HS-5 (cell line): ENCODE results near the gene RPAIN.

ENCODE experiments used
- DNase-seq: peaks from one replicate; pipeline ENCODE4 v3.0.0-alpha.2; 2012; ENCODE audit warnings: low read depth

RPAIN gene

GRCh38 chr17:5419959-5420653 lies at the start of gene RPAIN:
Gene RPAIN (plus strand): TSS chr17:5420182. CDS start chr17:5420211, 29 bp downstream.
- no peak for DNase-seq

DNA sequence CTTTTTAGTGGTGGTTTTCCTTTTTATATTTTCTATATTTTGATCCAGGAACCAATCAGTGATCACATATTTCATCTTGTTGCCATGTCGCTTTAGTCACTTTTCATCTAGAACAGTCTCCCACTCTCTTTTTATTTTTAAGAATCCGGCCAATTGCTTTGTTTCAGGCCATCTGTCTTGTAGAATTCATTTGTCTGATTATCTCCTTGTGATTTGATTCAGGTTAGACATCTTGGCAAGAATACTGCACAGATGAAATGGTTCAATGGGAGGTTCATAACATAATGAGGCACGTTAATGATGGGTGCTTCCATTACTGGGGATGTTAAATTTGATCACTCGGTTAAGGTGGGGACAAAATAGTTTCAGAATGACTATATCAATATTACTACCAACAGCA lies 49.6 kb upstream of the RPAIN start:
- DNase-seq, result no peak

DNA sequence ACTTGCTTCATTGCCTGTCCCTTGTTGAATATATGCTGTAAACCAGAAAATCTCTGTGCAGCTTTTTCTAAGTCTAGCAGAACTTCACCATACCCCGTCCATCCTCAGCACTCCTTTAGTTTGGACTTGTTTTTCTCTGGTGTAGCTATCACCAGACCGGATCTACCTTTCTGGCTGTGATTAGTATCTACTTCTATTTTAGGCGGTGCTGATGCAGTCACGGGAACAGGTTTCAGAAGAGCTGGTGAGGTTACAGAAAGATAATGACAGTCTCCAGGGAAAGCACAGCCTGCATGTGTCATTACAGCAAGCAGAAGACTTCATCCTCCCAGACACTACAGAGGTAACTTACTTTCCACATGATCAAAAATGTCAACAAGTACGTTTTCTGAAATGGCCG lies 46.9 kb upstream of the RPAIN start:
- no peak for DNase-seq

DNA sequence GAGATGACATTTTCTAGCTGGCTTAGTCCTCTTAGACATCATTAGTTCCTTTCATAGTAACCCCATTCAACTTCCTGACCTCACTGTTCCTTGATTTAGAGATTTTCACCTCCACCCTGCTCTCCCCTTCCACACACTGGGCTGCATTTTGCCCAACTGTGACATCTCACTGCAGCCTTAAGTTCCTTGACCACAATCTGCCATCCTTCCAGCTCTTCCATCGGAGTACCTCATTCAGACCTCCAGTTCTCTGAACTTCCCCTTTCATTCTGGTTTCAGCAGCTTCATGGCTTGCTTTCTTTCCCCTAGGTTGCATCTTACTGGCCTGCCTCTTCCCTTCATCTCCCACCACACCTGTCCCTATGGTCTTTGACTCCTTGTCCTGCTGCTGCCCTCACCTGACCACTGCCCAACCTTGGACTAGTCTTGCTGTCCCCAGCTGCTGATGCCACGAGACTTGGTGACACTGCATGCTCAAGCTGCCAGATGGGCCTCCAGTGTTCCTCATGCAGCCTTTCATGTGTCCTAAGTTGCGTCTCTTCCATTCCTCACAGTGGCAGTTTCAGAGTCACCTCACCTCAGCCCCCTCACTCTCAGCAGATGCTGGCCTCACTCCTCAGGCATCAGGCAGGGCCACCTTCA lies 41.3 kb upstream of the RPAIN start:
- no peak for DNase-seq

DNA sequence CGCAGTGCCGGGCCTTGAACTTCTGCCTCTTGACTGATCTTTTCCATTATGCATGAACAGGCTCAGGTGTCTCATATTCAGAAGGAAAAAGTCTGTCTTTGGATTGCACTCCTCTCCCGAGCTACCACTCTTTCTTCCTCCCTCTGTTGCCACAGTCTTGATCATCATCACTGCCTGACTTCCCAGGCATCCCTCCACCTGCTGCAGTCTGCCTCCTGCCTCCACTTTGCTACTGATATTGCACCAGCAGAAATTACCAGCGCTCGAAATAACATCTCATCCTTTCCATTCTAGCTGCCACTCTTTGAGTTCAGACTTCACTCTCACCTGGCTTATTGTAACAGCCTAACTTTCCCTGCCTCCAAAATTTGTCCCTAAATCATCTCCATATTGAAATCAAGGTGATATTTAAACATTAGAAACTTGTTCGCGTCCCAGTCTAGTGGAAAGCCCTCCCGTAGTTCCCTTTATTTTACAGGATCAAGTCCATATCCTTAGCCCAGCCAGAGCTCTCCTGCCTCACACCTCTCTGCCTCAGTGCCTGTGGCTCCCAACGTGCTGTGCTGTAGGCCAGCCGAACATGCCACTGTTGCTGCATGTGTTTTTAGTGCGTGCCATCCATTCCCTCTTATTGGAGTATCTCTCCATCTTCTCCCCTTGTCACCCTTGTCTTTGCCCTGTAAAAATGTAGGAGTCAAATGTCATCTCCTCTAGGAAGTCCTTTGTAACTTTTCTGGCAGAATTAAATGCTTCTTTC lies 40.5 kb upstream of the RPAIN start:
- DNase-seq, result no peak

GRCh38 chr17:5380491-5381135 lies 39.4 kb upstream of the RPAIN start:
- DNase-seq, result no peak

DNA sequence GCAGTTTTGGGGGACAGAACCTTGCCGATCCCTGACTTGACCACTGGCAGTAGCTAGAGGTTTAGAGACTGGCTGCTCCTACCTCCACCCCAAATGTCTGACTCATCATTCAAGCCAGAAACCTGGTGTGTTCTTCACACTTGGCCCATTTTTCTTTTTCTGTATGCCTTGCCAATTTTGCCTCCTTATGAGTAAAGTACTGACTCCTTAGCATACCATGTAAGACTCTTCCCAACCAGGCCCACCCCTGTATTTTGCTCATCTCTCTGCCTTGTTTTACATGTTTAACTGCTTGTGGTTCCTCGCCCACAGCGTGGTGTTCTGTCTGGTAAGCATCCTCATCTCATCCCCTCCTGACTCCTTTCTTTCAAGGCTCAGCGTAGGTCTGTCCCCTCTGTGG lies 38.4 kb upstream of the RPAIN start:
- DNase-seq, result no peak

- DNase-seq, result no peak
Measured at GRCh38 chr17:5391678-5392077, 28.3 kb upstream of the RPAIN start.

- no peak for DNase-seq
Measured at GRCh38 chr17:5396612-5397011, 23.4 kb upstream of the RPAIN start.

DNA sequence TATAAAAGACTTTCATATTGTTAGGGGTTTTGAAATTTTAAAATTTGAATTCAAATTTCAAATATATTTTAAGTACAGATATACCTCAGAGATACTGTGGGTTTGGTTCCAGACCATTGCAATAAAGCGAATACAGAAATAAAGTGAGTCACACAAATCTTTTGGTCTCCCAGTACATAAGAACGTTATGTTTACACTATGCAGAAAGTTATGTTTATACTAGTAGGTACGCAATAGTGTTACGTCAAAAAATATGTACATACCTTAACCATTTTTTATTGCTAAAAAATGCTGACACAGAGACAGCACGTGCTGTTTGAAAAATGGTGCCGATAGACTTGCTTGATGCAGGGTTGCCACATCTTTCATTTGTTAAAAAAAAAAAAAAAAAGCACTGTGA lies 20.2 kb upstream of the RPAIN start:
- no peak for DNase-seq

DNA sequence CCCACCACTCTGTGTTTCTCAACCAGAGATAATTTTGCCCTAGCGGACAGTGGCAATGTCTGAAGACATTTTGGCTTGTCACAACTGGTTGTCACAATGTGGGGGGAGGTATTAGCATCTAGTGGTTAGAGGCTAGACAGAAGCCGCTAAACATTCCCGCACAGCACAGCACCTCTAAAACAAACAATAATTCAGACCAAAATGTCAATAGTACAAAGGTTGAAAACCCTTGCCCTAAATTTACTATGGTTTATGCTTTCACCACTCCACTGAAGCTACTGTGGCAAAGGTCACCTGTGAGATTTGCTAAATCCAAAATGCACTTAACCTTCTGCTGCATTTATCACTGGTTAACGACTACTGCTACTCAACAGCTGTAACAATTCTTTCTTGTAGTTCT lies 14.6 kb upstream of the RPAIN start:
- no peak for DNase-seq

- DNase-seq, result no peak
Measured at GRCh38 chr17:5408186-5408585, 11.8 kb upstream of the RPAIN start.

DNA sequence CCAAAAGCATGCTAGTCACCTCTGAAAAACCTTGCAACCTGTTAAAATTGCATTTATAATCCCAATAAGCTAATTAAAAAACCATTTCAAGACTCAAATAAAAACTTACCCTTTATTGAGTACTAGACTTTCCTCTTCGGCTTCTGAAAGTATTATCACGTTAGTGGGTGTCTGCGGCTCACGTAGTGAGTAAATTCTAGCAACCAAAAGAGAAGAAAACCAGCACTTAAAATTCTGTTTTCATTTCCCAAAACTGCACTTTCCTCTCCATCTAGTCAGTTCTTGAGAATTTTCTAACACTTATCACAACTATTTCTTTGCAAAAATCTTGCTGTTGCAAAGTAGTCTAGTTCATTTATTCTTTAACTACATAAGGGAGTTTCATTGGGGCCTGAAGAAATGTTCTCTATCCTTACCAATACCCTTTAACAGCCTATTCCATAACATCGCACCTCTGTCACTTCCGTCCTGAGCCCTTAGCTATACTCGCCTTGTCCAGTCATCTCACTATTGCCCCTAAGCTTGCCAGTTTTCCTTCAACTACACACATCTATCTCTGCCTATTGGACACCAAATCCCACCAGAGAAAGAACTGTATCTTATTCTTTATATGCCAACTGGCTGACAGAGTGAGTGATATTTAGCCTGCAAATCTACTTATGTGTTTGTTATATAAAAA lies 9.2 kb upstream of the RPAIN start:
- no peak for DNase-seq

DNA sequence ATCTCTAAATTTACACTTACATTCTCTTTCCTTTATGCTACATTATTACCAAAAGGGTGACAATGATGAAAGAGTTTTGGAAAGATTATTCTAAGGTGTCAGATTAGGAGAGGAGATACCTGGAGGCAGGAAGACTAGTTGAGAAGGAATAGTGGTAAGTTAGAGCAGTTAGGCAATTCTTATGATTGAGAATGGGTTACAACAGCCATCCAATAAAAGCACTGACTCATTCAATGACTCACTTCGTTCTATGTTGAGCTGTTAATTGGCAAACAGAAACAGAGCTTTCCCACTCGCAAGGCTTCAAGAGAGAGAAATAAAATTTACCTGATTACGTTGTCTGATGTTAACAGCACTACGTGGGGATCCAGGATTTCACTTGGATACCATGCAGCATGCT lies 6.3 kb upstream of the RPAIN start:
- DNase-seq, result peak; percentile 91

GRCh38 chr17:5416901-5417300 lies 3.1 kb upstream of the RPAIN start:
- no peak for DNase-seq

GRCh38 chr17:5418858-5419355 lies 1.1 kb upstream of the RPAIN start:
- DNase-seq, result no peak

GRCh38 chr17:5419356-5419958 lies 525 bp upstream of the RPAIN start, which contains the start of gene NUP88:
Gene NUP88 (minus strand): TSS chr17:5419662. CDS start chr17:5419650, 12 bp downstream.
- DNase-seq, result peak; percentile 90

- peak; percentile 70 for DNase-seq
Measured at GRCh38 chr17:5422505-5422904, 2.5 kb downstream of the RPAIN start.

- DNase-seq, result no peak
Measured at GRCh38 chr17:5424909-5425308, 4.9 kb downstream of the RPAIN start.

DNA sequence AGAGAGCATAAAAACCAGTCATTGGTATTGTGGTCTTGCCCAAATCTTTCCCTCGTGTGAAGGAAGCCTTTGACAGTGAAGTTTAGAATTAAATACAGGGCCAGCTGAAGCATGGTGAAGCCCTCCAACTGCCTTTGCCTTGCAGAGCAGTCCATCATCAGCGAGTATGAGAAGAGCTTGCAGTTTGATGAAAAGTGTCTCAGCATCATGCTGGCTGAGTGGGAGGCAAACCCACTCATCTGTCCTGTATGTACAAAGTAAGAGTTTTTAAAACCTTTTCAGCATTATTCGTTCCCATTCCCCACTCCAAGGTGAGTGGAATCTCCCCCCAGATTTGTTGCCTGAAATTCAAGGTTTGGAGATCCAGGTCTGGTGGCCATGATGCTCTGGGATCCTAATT lies 5.8 kb downstream of the RPAIN start:
- no peak for DNase-seq

GRCh38 chr17:5429191-5429887 lies 9.4 kb downstream of the RPAIN start:
- DNase-seq, result no peak
